IPS-18a (cell line): ENCODE results near the gene HEATR5A.
"Not testable (repeated sequence)": the region's sequence is repeated elsewhere in the genome, so short reads cannot be mapped to it uniquely, and the experiment has no call there.

Source experiments
- H3K27ac ChIP-seq: one replicate; pipeline ENCODE4 v1.5.1; 2013; ENCODE audit warnings: low read length
- H3K27me3 ChIP-seq: one replicate; pipeline ENCODE4 v1.6.1; 2013; ENCODE audit warnings: mild to moderate bottlenecking, low read length; ENCODE audit not compliant: control insufficient read depth, insufficient read depth
- H3K36me3 ChIP-seq: one replicate; pipeline ENCODE4 v1.6.1; 2013; ENCODE audit warnings: low read depth, low read length; ENCODE audit not compliant: control insufficient read depth
- H3K4me1 ChIP-seq: one replicate; pipeline ENCODE4 v1.6.1; 2013; ENCODE audit warnings: low read depth, low read length; ENCODE audit not compliant: control insufficient read depth
- H3K4me3 ChIP-seq: one replicate; pipeline ENCODE4 v1.5.1; 2013; ENCODE audit warnings: low read length
- H3K9ac ChIP-seq: one replicate; pipeline ENCODE4 v1.6.1; 2013; ENCODE audit warnings: mild to moderate bottlenecking, low read length, moderate library complexity
- H3K9me3 ChIP-seq: one replicate; pipeline ENCODE4 v1.6.1; 2013; ENCODE audit warnings: low read depth, low read length; ENCODE audit not compliant: control insufficient read depth

The HEATR5A gene

DNA sequence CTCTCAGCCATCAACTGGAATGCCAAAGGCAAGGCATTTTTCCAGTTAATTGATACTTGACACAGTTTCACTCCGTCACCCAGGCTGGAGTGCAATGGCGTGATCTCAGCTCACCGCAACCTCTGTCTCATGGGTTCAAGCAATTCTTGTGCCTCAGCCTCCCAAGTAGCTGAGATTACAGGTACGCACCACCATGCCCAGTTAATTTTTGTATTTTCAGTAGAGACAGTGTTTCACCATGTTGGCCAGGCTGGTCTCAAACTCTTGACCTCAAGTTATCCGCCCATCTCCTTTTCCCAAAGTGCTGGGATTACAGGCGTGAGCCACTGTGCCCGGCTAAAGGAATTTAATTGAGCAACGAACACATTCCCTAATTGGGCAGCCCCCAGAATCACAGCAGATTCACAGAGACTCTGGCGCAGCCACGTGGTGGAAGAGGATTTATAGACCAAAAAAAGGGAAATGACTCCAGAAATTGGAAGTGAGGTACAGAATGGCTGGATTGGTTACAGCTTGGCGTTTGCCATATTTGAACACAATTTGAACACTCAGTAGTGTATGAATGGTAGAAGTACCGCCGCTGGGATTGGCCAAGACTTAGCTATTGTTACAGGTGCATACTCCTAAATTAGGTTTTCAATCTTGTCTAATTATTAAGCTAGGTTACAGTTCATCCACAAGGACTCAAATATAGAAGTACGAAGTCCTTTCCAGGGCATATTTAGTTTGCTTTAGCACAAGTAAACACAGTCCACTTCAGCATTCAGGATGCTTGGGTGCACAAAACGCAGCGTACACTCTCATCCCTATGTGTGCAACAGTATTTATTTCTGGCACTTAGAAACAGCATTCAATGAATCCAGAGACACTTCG, 162.6 kb downstream of the HEATR5A start:
- H3K4me3 ChIP-seq, H3K4me1 ChIP-seq, H3K9me3 ChIP-seq, H3K27me3 ChIP-seq, H3K36me3 ChIP-seq, H3K27ac ChIP-seq, H3K9ac ChIP-seq: not testable (repeated sequence)

DNA sequence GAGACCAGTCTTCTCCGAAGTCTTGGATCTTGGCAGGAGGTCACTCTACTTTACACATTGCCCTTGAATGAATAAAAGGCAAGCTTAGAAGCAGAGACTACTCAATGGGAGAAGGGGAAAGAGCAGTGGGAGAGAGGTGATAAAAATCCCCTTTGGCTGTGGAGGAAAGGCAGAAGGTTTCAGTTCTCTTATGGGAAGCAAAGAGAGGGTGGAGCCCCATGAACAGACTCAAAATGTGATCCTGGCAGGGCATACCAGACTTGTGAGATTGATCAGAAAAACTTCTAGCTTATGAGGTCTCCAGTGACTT, 163.2 kb downstream of the HEATR5A start:
- H3K4me3 ChIP-seq: no peak overlapping the region
- H3K27ac ChIP-seq: no peak overlapping the region
- H3K9ac ChIP-seq: no peak overlapping the region
- no peaks in the 10 kb centered on the region for H3K27me3 ChIP-seq
- no peaks in the 10 kb centered on the region for H3K4me1 ChIP-seq
- no peaks in the 10 kb centered on the region for H3K9me3 ChIP-seq
- no peaks in the 10 kb centered on the region for H3K36me3 ChIP-seq

DNA sequence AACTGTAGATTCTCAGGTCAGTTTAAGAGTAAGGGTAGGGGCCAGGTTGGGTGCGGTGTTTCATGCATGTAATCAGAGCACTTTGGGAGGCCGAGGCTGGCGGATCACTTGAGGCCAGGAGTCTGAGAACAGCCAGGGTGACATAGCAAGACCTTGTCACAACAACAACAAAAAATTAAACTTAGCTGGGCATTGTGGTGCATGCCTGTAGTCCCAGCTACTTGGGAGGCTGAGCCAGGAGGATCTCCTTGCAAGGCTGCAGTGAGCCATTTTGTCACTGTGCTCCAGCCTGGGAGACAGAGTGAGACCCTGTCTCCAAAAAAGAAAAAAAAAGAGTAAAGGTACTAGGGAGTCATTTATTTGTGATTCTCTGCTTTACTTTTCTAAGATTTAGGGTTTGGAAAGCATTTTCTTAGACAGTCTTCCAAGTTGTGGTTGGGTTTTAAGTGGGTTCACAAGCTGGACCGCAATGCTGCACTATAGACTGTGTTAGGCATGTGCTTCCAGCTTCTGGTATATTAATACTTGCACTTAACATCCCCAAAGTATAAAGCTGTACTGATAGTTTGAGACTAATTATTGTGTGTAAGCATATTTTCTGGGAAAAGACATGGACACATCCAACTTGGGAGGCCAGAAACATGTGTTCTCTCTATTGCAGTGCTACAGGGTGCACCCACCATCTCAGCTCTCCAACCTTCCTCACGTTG, 163.7 kb downstream of the HEATR5A start:
- H3K27ac ChIP-seq: no peak overlapping the region
- H3K36me3 ChIP-seq: no peaks in the 10 kb centered on the region
- no peak overlapping the region for H3K9ac ChIP-seq
- H3K9me3 ChIP-seq: no peaks in the 10 kb centered on the region
- H3K27me3 ChIP-seq: no peaks in the 10 kb centered on the region
- no peak overlapping the region for H3K4me3 ChIP-seq
- no peaks in the 10 kb centered on the region for H3K4me1 ChIP-seq

DNA sequence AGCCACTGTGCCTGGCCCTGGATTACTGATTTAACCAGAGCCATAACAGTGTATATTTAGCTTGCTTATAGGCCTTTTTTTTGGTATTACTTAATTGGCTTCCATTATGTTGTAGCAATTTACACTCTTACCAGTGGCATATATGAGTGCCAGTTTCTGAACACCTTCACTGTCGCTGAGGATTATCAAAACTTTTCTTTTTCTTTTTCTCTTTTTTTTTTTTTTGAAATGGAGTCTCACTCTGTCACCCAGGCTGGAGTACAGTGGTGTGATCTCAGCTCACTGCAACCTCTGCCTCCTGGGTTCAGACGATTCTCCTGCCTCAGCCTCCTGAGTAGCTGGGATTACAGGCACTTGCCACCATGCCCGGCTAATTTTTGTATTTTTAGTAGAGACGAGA, 164.4 kb downstream of the HEATR5A start:
- not testable (repeated sequence) for H3K9me3 ChIP-seq, H3K9ac ChIP-seq, H3K4me3 ChIP-seq, H3K36me3 ChIP-seq, H3K4me1 ChIP-seq, H3K27ac ChIP-seq, H3K27me3 ChIP-seq

DNA sequence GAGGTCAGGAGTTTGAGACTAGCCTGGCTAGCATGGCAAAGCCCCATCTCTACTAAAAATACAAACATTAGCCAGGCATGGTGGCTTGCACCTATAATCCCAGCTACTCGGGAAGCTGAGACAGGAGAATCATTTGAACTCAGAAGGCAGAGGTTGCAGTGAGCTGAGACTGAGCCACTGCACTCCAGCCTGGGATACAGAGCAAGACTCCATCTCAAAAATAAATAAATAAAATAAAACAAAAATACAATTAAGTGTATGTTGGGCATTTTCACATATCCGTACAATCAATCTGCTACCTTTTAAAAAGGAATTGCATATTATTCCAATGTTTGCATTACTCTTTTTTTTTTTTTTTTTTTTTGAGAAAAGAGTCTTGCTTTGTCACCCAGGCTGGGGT, 165.1 kb downstream of the HEATR5A start:
- Histone ChIP-seq H3K9me3 (no peaks in the 10 kb centered on the region), H3K9ac (no peak overlapping the region), H3K27ac (no peak overlapping the region), H3K4me3 (no peak overlapping the region), H3K27me3 (no peaks in the 10 kb centered on the region), H3K36me3 (no peaks in the 10 kb centered on the region), H3K4me1 (no peaks in the 10 kb centered on the region)

DNA sequence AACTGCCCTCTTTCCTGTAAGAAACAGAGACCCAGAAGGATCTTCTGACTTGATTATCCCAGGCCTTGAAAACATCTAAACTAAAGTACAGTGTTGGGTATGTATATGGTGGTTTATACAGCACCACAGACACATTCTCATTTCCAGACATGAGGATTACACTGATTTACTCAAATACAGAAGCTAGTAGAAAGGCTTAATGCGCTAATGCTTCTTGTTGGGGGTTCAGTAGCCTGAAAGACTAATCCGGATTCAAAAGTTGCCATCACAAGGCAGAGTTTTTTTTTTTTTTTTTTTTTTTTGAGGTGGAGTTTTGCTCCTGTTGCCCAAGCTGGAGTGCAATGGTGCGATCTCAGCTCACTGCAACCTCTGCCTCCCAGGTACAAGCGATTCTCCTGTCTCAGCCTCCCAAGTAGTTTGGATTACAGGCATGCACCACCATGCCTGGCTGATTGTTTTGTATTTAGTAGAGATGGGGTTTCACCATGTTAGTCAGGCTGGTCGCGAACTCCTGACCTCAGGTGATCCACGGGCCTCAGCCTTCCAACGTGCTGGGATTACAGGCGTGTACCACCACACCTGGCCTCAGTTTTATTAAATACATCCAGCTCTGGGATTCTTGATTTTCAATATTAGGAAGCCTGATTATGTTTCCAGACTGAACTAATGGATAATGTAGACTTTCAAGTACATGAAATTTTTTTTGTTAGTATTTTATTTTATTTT, 166.4 kb downstream of the HEATR5A start:
- no peaks in the 10 kb centered on the region for H3K4me1 ChIP-seq
- H3K27me3 ChIP-seq: no peaks in the 10 kb centered on the region
- H3K27ac ChIP-seq: no peak overlapping the region
- H3K9ac ChIP-seq: no peak overlapping the region
- H3K4me3 ChIP-seq: no peak overlapping the region
- H3K9me3 ChIP-seq: no peaks in the 10 kb centered on the region
- no peaks in the 10 kb centered on the region for H3K36me3 ChIP-seq

DNA sequence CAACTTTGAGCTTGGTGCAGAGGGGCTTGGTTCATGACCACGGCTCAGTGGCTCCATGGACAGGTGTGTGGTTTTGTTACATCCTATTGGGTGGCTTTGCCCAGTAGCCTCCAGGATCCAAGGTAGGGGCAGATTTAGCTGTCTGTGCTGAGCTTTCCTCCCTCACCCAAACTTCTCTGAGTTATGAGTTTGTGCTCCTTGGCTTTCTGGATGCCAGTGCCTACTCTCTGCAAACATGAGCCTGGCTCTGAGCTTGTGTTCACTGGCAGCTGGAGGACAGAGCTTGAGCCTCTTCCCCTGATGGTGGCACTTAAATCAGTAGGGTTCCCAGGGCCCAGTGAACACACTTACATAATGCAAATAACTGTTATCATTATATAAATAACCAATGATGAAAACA, 167.5 kb downstream of the HEATR5A start:
- Histone ChIP-seq H3K36me3 (no peaks in the 10 kb centered on the region), H3K4me1 (no peaks in the 10 kb centered on the region), H3K27me3 (no peaks in the 10 kb centered on the region), H3K9me3 (no peaks in the 10 kb centered on the region), H3K4me3 (no peak overlapping the region), H3K9ac (no peak overlapping the region), H3K27ac (no peak overlapping the region)

DNA sequence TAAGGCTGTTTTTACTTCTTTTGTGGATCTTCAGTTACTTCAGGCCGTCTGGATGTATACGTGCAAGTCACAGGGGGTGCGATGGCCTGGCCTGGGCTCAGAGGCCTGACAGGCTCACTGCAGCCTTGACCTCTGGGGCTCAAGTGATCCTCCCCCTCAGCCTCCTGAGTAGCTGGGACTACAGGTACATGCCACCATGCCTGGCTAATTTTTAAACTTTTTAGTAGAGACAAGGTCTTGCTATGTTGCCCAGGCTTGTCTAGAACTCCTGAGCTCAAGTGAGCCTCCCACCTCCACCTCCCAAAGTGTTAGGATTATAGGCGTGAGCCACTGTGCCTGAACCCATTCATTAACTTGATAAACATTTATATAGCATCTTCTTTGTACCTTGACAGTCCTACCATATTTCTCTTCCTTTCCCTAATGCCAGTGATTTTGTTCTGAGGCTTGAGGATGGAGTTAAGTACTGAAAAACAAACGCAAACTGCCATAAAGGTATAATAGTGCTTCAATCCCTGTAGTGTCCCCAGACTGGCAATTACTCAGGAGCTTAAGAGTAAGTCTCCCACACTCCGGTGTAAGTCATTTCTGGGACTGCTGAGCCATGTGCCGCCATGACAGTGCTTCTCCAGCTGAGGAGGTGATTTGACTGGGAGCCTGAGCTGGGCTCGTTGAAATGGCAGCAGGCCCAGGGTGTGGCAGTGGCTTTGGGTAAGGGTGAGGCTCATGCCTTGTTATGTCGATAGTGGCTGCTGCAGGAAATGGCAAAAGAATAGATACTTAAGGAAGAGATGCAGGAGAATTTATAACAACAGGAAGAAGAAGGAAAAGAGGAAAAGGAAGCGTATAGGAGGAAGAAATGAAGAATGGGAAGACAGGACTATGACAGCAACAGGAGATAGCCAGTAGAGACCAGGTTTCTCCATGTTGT, 169.1 kb downstream of the HEATR5A start:
- no peak overlapping the region for H3K27ac ChIP-seq
- H3K9me3 ChIP-seq: no peaks in the 10 kb centered on the region
- H3K9ac ChIP-seq: no peak overlapping the region

DNA sequence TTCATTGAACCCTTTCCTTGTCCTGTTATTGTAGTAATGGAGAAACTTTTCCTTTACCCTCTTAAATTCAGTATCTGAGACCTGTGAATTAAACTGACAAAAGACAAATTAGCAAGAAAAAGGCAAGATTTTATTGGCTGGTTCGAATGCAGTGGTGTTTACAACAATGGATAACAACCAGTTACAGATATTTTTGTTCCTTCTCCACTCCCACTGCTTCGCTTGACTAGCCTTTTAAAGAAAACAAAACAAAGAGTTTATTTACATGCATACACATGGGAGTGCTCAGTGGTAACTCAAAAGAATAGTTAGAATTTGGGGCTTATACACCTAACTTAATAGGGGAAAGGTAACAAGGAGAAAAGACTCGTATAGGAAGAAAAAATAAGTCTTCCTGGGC, 175.7 kb downstream of the HEATR5A start:
- Histone ChIP-seq H3K27me3 (no peaks in the 10 kb centered on the region), H3K9ac (no peak overlapping the region), H3K9me3 (no peaks in the 10 kb centered on the region), H3K27ac (no peak overlapping the region), H3K4me1 (no peaks in the 10 kb centered on the region), H3K36me3 (no peaks in the 10 kb centered on the region), H3K4me3 (no peak overlapping the region)

More for the DNA sequence above, 169.1 kb downstream of the HEATR5A start:
- Histone ChIP-seq H3K4me3 (no peak overlapping the region), H3K36me3 (no peaks in the 10 kb centered on the region), H3K4me1 (no peaks in the 10 kb centered on the region), H3K27me3 (no peaks in the 10 kb centered on the region)

DNA sequence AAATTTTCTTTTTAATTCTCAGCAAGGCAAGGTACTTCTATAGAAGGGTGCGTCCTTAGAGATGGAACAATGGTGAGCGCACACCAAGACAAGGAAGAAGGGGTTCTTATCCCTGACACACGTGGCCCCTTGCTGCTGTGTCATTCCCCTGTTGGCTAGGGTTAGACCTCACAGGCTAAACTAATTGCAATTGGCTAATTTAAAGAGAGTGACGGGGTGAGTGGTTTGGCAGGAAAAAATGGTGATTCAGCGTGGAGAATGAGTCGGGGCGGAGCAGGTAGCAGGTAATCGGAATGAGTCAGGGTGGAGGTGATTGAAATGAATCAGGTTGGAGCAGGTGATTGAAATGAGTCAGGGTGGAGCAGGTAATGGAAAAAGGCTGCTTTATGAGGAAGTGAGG, 176.5 kb downstream of the HEATR5A start:
- Histone ChIP-seq H3K36me3 (no peaks in the 10 kb centered on the region), H3K27me3 (no peaks in the 10 kb centered on the region), H3K9me3 (no peaks in the 10 kb centered on the region), H3K9ac (no peak overlapping the region), H3K4me3 (no peak overlapping the region), H3K27ac (no peak overlapping the region), H3K4me1 (no peaks in the 10 kb centered on the region)
